ENCODE measurements around the gene LIPC. TPM values are rescaled to one million over a fixed set of nuclear protein-coding genes. Genes with fewer than 3 reads are reported as not detected.

The LIPC gene
- total and polyA plus RNA-seq, 2 experiments from 2014 or later = not detected

DNA sequence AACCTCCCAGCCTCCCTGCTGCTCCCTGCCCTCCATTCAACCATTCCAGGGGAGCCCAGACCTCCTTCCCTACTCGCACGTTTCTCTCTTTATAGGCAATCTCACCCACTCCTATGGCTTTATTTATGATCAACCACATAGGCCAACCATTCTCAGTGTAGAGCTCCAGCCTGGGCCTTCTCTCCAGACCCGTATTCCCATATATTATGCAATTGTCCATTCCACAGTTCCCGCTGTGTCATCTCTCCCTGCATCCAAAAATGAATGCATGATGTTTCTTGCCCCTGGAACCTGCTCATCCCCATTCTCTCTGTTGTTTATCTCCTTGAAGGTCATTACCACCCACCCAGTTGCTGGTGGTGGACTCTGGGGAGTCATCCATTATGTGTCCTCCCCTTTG, 140.7 kb downstream of the LIPC start:
- Histone ChIP-seq H3K36me3 (ENCODE audit: insufficient read depth) (no peaks in the 10 kb centered on the region), H4K20me1 (replicated peaks; ENCODE audit: insufficient read depth) (no peaks in the 10 kb centered on the region), H3K4me1 (ENCODE audit: insufficient read depth) (no peaks in the 10 kb centered on the region), H2AFZ (no peak overlapping the region; the same call in 1 of the 2 replicates), H3K4me2 (no peak overlapping the region), H3F3A (replicated peaks; ENCODE audit: low read depth) (no peaks in the 10 kb centered on the region), H3K27me3 (ENCODE audit: insufficient read depth) (no peaks in the 10 kb centered on the region), H3K27ac (ENCODE audit: low read depth) (no peak overlapping the region), H3K9me2 (ENCODE audit: insufficient read depth) (no peaks in the 10 kb centered on the region; the same call in 1 of the 2 replicates), H3K79me2 (replicated peaks; ENCODE audit: insufficient read depth) (no peaks in the 10 kb centered on the region), H3K4me3 (no peak overlapping the region)
- no peak overlapping the region for H3K4me3 Mint-ChIP-seq
- ATAC-seq (no peak), DNase-seq (ENCODE audit: low spot score) (no peak)
- H3K4me1 Mint-ChIP-seq = no peaks in the 10 kb centered on the region
- TF ChIP-seq, protein P1, sequence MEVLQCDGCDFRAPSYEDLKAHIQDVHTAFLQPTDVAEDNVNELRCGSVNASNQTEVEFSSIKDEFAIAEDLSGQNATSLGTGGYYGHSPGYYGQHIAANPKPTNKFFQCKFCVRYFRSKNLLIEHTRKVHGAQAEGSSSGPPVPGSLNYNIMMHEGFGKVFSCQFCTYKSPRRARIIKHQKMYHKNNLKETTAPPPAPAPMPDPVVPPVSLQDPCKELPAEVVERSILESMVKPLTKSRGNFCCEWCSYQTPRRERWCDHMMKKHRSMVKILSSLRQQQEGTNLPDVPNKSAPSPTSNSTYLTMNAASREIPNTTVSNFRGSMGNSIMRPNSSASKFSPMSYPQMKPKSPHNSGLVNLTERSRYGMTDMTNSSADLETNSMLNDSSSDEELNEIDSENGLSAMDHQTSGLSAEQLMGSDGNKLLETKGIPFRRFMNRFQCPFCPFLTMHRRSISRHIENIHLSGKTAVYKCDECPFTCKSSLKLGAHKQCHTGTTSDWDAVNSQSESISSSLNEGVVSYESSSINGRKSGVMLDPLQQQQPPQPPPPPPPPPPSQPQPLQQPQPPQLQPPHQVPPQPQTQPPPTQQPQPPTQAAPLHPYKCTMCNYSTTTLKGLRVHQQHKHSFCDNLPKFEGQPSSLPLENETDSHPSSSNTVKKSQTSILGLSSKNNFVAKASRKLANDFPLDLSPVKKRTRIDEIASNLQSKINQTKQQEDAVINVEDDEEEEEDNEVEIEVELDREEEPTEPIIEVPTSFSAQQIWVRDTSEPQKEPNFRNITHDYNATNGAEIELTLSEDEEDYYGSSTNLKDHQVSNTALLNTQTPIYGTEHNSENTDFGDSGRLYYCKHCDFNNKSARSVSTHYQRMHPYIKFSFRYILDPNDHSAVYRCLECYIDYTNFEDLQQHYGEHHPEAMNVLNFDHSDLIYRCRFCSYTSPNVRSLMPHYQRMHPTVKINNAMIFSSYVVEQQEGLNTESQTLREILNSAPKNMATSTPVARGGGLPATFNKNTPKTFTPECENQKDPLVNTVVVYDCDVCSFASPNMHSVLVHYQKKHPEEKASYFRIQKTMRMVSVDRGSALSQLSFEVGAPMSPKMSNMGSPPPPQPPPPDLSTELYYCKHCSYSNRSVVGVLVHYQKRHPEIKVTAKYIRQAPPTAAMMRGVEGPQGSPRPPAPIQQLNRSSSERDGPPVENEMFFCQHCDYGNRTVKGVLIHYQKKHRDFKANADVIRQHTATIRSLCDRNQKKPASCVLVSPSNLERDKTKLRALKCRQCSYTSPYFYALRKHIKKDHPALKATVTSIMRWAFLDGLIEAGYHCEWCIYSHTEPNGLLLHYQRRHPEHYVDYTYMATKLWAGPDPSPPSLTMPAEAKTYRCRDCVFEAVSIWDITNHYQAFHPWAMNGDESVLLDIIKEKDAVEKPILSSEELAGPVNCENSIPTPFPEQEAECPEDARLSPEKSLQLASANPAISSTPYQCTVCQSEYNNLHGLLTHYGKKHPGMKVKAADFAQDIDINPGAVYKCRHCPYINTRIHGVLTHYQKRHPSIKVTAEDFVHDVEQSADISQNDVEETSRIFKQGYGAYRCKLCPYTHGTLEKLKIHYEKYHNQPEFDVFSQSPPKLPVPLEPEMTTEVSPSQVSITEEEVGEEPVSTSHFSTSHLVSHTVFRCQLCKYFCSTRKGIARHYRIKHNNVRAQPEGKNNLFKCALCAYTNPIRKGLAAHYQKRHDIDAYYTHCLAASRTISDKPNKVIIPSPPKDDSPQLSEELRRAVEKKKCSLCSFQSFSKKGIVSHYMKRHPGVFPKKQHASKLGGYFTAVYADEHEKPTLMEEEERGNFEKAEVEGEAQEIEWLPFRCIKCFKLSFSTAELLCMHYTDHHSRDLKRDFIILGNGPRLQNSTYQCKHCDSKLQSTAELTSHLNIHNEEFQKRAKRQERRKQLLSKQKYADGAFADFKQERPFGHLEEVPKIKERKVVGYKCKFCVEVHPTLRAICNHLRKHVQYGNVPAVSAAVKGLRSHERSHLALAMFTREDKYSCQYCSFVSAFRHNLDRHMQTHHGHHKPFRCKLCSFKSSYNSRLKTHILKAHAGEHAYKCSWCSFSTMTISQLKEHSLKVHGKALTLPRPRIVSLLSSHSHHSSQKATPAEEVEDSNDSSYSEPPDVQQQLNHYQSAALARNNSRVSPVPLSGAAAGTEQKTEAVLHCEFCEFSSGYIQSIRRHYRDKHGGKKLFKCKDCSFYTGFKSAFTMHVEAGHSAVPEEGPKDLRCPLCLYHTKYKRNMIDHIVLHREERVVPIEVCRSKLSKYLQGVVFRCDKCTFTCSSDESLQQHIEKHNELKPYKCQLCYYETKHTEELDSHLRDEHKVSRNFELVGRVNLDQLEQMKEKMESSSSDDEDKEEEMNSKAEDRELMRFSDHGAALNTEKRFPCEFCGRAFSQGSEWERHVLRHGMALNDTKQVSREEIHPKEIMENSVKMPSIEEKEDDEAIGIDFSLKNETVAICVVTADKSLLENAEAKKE (CRISPR knock-in tag; IDR thresholded peaks at IDR 0.05) = no peak
- TF ChIP-seq POLR2AphosphoS5 (IDR thresholded peaks at IDR 0.05; ENCODE audit: low read depth) = no peak
- TF ChIP-seq, protein P2, sequence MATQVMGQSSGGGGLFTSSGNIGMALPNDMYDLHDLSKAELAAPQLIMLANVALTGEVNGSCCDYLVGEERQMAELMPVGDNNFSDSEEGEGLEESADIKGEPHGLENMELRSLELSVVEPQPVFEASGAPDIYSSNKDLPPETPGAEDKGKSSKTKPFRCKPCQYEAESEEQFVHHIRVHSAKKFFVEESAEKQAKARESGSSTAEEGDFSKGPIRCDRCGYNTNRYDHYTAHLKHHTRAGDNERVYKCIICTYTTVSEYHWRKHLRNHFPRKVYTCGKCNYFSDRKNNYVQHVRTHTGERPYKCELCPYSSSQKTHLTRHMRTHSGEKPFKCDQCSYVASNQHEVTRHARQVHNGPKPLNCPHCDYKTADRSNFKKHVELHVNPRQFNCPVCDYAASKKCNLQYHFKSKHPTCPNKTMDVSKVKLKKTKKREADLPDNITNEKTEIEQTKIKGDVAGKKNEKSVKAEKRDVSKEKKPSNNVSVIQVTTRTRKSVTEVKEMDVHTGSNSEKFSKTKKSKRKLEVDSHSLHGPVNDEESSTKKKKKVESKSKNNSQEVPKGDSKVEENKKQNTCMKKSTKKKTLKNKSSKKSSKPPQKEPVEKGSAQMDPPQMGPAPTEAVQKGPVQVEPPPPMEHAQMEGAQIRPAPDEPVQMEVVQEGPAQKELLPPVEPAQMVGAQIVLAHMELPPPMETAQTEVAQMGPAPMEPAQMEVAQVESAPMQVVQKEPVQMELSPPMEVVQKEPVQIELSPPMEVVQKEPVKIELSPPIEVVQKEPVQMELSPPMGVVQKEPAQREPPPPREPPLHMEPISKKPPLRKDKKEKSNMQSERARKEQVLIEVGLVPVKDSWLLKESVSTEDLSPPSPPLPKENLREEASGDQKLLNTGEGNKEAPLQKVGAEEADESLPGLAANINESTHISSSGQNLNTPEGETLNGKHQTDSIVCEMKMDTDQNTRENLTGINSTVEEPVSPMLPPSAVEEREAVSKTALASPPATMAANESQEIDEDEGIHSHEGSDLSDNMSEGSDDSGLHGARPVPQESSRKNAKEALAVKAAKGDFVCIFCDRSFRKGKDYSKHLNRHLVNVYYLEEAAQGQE (IDR thresholded peaks at IDR 0.05; ENCODE audit: unreplicated experiment) = no peak
- no peak for TF ChIP-seq NANOG (IDR thresholded peaks at IDR 0.05; ENCODE audit: borderline replicate concordance)
- no peak for TF ChIP-seq ZNF114 (CRISPR knock-in tag; IDR thresholded peaks at IDR 0.05)
- TF ChIP-seq JUNB (IDR thresholded peaks at IDR 0.05; ENCODE audit: unreplicated experiment) = no peak
- TF ChIP-seq STAT1 (IDR thresholded peaks at IDR 0.05; ENCODE audit: unreplicated experiment) = no peak
- no peak for TF ChIP-seq ZNF331 (CRISPR knock-in tag; IDR thresholded peaks at IDR 0.05; ENCODE audit: low read depth)
- TF ChIP-seq CREB1 (CRISPR knock-in tag; IDR thresholded peaks at IDR 0.05; ENCODE audit: low read depth) = no peak
- TF ChIP-seq, protein P3, sequence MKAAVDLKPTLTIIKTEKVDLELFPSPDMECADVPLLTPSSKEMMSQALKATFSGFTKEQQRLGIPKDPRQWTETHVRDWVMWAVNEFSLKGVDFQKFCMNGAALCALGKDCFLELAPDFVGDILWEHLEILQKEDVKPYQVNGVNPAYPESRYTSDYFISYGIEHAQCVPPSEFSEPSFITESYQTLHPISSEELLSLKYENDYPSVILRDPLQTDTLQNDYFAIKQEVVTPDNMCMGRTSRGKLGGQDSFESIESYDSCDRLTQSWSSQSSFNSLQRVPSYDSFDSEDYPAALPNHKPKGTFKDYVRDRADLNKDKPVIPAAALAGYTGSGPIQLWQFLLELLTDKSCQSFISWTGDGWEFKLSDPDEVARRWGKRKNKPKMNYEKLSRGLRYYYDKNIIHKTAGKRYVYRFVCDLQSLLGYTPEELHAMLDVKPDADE (IDR thresholded peaks at IDR 0.05) = no peak
- peaks cover 6% of the 10 kb centered on the region for H3K27me3 Mint-ChIP-seq (ENCODE audit: insufficient read depth, low read depth, poor library complexity)
- no peaks in the 10 kb centered on the region for H3K9me3 Mint-ChIP-seq
- no peaks in the 10 kb centered on the region for H3K36me3 Mint-ChIP-seq (ENCODE audit: low read depth)
- no peak overlapping the region for H3K27ac Mint-ChIP-seq
